ENCODE data around the gene TFRC. TPM values are rescaled to one million over a fixed set of nuclear protein-coding genes. Genes with fewer than 3 reads are reported as not detected.

Gene TFRC
- total RNA-seq, 1 donor, result 80.3 TPM

GRCh38 chr3:196054661-196055060 is 27.2 kb downstream of the TFRC start:
- TF ChIP-seq, protein P1, sequence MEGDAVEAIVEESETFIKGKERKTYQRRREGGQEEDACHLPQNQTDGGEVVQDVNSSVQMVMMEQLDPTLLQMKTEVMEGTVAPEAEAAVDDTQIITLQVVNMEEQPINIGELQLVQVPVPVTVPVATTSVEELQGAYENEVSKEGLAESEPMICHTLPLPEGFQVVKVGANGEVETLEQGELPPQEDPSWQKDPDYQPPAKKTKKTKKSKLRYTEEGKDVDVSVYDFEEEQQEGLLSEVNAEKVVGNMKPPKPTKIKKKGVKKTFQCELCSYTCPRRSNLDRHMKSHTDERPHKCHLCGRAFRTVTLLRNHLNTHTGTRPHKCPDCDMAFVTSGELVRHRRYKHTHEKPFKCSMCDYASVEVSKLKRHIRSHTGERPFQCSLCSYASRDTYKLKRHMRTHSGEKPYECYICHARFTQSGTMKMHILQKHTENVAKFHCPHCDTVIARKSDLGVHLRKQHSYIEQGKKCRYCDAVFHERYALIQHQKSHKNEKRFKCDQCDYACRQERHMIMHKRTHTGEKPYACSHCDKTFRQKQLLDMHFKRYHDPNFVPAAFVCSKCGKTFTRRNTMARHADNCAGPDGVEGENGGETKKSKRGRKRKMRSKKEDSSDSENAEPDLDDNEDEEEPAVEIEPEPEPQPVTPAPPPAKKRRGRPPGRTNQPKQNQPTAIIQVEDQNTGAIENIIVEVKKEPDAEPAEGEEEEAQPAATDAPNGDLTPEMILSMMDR (IDR thresholded peaks at IDR 0.05; ENCODE audit: insufficient read depth, low read length), result no peak
- no peak overlapping the region for H3K4me3 ChIP-seq (ENCODE audit: low read depth, low read length)
- no peak for DNase-seq (ENCODE audit: low read depth)

DNA sequence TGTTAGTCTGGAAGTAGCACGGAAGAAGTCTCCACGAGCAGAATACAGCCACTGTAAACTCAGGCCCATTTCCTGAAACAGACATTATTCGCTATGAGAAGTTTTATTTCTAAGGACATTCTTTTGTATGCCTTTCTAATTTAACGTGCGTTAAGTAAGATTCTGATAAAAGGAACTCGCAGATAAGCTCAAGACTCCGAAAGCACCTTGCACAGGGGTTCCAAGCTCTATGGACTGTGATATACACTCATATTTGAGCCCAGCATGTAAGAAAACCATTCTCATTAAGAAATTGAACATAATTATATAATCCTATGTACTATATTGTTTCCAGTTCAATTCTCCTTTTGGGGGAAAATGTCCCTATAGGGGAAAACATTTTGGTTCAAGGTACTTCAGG is 28.4 kb downstream of the TFRC start:
- no peak for DNase-seq (ENCODE audit: low read depth)
- TF ChIP-seq, protein P1 (IDR thresholded peaks at IDR 0.05; ENCODE audit: insufficient read depth, low read length), result no peak
- H3K4me3 ChIP-seq (ENCODE audit: low read depth, low read length), result no peak overlapping the region

DNA sequence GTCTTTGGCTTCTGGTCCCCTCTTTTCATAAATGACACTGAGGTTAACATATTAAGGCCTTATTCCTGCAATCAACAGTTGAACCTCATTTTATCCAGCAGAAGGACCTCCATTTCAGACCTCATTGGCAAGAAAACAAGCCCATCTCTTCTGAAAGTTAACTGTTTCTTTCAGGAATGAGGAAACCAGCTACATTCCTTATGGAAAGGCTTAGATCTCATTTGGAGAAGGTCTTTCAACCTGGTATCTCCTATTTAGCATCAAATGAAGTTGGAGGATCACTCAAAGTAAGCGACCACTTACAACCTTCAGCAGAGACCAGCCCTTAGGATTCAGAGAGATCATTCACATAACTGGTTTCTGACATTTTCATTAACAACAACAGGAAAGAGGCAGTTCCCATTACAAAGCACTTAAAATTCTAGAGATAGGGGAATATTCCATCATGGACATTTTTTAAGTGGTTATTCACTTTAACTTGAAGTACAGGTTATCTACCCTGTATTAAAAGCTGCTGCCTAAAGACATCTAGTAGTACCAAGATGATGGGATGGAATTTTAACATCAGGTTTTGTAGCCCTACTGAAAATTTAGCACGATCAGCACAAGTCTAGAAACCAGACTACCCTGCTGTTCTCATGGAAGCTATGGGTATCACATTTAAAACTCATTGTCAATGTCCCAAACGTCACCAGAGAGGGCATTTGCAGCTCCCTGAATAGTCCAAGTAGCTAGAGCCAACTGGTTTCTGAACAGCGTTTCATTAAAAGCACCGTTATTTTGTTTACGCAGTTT is 30.4 kb downstream of the TFRC start:
- no peak for DNase-seq (ENCODE audit: low read depth)
- no peak overlapping the region for H3K4me3 ChIP-seq (ENCODE audit: low read depth, low read length)
- TF ChIP-seq, protein P1 (IDR thresholded peaks at IDR 0.05; ENCODE audit: insufficient read depth, low read length), result no peak

DNA sequence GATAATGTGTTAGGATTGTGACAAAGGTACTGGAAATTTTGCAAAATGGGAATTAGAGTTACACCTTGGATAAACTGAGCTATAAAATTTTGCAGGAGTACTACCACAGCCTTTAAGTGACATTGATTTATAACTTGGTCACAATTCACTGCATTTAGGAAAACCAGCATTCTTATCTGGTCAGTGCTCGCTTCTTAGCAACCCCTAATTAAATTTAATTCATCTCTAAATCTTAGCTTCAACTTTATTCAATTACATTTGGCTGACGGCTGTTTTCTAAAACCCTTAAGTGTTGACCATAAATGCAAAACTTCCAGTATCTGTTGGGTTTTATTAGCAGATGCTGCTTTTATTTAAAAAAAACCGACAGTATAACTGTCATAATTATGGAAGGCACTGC is 31.3 kb downstream of the TFRC start:
- TF ChIP-seq, protein P1 (IDR thresholded peaks at IDR 0.05; ENCODE audit: insufficient read depth, low read length), result no peak
- DNase-seq (ENCODE audit: low read depth), result no peak
- no peak overlapping the region for H3K4me3 ChIP-seq (ENCODE audit: low read depth, low read length)

GRCh38 chr3:196049653-196050052 is 32.2 kb downstream of the TFRC start:
- DNase-seq (ENCODE audit: low read depth), result no peak
- TF ChIP-seq, protein P1 (IDR thresholded peaks at IDR 0.05; ENCODE audit: insufficient read depth, low read length), result no peak
- H3K4me3 ChIP-seq (ENCODE audit: low read depth, low read length), result no peak overlapping the region

DNA sequence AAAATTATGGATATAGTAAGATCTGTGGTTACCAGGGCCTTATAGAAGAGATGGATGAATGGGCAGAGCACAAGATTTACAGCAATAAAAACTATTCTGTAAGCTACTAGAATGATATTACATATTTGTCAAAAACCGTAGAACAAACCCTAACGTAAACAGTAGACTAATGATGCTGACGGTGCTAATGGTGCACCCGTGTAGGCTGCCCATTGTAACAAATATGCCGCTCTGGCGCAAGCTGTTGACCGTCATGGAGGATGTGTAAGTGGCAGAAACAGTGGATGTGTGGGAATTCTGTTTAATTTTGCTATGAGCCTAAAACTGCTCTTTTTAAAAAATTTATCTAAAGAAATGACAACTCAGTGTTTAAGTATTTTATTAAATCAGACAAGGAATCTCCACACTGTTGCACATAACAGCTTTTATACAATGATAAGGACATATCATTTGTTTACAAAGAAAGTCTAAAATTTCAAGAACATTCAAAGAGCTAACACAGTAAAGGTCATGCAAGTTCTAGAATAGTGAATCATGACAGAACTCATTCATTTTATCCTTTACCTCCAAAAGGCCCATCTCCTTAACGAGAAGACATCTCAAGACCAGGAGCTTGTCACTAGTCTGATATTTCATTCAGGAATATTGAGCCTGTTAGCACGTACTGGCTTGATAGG is 32.8 kb downstream of the TFRC start:
- H3K4me3 ChIP-seq (ENCODE audit: low read depth, low read length), result no peak overlapping the region
- TF ChIP-seq, protein P1 (IDR thresholded peaks at IDR 0.05; ENCODE audit: insufficient read depth, low read length), result no peak

More for the DNA sequence above, 32.8 kb downstream of the TFRC start:
- no peak for DNase-seq (ENCODE audit: low read depth)
